Testis (tissue), 2 donors: ENCODE data around the gene BAZ1B.

Source experiments
- CTCF ChIP-seq, 3 experiments: fragments of 450-650 bp in 2 of 3; fragments of 200-600 bp in 1 of 3; sonication (generic) in 1 of 3; IDR thresholded peaks; one replicate each; pipeline ENCODE4 v1.5.1; 2016 to 2019; ENCODE audit warnings: antibody characterized with exemption in 3 of 3, mild to moderate bottlenecking in 2 of 3, moderate library complexity in 1 of 3
- POLR2A ChIP-seq: fragments of 450-650 bp; IDR thresholded peaks from one replicate; pipeline ENCODE4 v1.6.1; 2017; ENCODE audit warnings: antibody characterized with exemption, mild to moderate bottlenecking, moderate library complexity

GRCh38 chr7:73449422-73449821 lies 72.7 kb downstream of the BAZ1B start:
- TF ChIP-seq CTCF (IDR thresholded peaks at IDR 0.05) (no peak), POLR2A (no peak)
